RKO (cell line): ENCODE data around the gene SLC41A3.
"Not testable (repeated sequence)": the region's sequence is repeated elsewhere in the genome, so short reads cannot be mapped to it uniquely, and the experiment has no call there.

Source experiments
- DNase-seq: peaks from one replicate; pipeline ENCODE4 v3.0.0-alpha.2; 2016; ENCODE audit warnings: low spot score

The SLC41A3 gene

GRCh38 chr3:126082362-126083137 is 1.4 kb downstream of the SLC41A3 start:
- DNase-seq = no peak

- DNase-seq = peak; percentile 77
These were observed 2.1 kb downstream of the SLC41A3 start for GRCh38 chr3:126081618-126082361.

GRCh38 chr3:126080970-126081369 is 3.0 kb downstream of the SLC41A3 start:
- DNase-seq = no peak

- DNase-seq = no peak
These were observed 5.1 kb downstream of the SLC41A3 start for GRCh38 chr3:126078866-126079265.

GRCh38 chr3:126077754-126078153 is 6.2 kb downstream of the SLC41A3 start:
- no peak for DNase-seq

- DNase-seq = no peak
These were observed 7.8 kb downstream of the SLC41A3 start for GRCh38 chr3:126076140-126076539.

GRCh38 chr3:126070146-126070545 is 13.8 kb downstream of the SLC41A3 start:
- no peak for DNase-seq

GRCh38 chr3:126067959-126068358 is 16.0 kb downstream of the SLC41A3 start:
- no peak for DNase-seq

GRCh38 chr3:126066676-126067075 is 17.2 kb downstream of the SLC41A3 start:
- not testable (repeated sequence) for DNase-seq

- DNase-seq = no peak
These were observed 18.0 kb downstream of the SLC41A3 start for GRCh38 chr3:126065876-126066275.

- no peak for DNase-seq
These were observed 19.2 kb downstream of the SLC41A3 start for GRCh38 chr3:126064627-126065258.

- no peak for DNase-seq
These were observed 20.5 kb downstream of the SLC41A3 start for GRCh38 chr3:126063358-126063965.

- no peak for DNase-seq
These were observed 22.5 kb downstream of the SLC41A3 start for GRCh38 chr3:126061301-126062032.

GRCh38 chr3:126060613-126061145 is 23.2 kb downstream of the SLC41A3 start:
- no peak for DNase-seq

- no peak for DNase-seq
These were observed 25.3 kb downstream of the SLC41A3 start for GRCh38 chr3:126058666-126059065.

- no peak for DNase-seq
These were observed 26.0 kb downstream of the SLC41A3 start for GRCh38 chr3:126057936-126058335.

GRCh38 chr3:126057501-126057819 is 26.5 kb downstream of the SLC41A3 start:
- DNase-seq = no peak

- no peak for DNase-seq
These were observed 27.0 kb downstream of the SLC41A3 start for GRCh38 chr3:126056681-126057500.

- no peak for DNase-seq
These were observed 27.8 kb downstream of the SLC41A3 start for GRCh38 chr3:126056088-126056487.

GRCh38 chr3:126054870-126055269 is 29.1 kb downstream of the SLC41A3 start:
- DNase-seq = no peak
